Measurements from ENCODE around the gene TBL3. TPM values are rescaled to one million over a fixed set of nuclear protein-coding genes. Genes with fewer than 3 reads are reported as not detected.
"Not testable (repeated sequence)": the region's sequence is repeated elsewhere in the genome, so short reads cannot be mapped to it uniquely, and the experiment has no call there.

Gene TBL3
- total RNA-seq, 1 donor from 2014 or later: 32.5 TPM

- DNase-seq (ENCODE audit: low spot score): no peak
These were observed 28.1 kb downstream of the TBL3 start for GRCh38 chr16:1999866-2000514.

GRCh38 chr16:2001035-2001434 lies 29.2 kb downstream of the TBL3 start:
- DNase-seq (ENCODE audit: low spot score): no peak

- DNase-seq (ENCODE audit: low spot score): no peak
These were observed 29.9 kb downstream of the TBL3 start for GRCh38 chr16:2001456-2002355.

- no peak for DNase-seq (ENCODE audit: low spot score)
These were observed 30.8 kb downstream of the TBL3 start for GRCh38 chr16:2002406-2003230.

GRCh38 chr16:2003231-2003826 lies 31.5 kb downstream of the TBL3 start:
- DNase-seq (ENCODE audit: low spot score): no peak

GRCh38 chr16:2003827-2004641 lies 32.2 kb downstream of the TBL3 start:
- peak; percentile 82 for DNase-seq (ENCODE audit: low spot score)

- DNase-seq (ENCODE audit: low spot score): no peak
These were observed 33.1 kb downstream of the TBL3 start for GRCh38 chr16:2004795-2005517.

GRCh38 chr16:2005646-2006045 lies 33.8 kb downstream of the TBL3 start:
- no peak for DNase-seq (ENCODE audit: low spot score)

- no peak for DNase-seq (ENCODE audit: low spot score)
These were observed 34.5 kb downstream of the TBL3 start for GRCh38 chr16:2006317-2006716.

- DNase-seq (ENCODE audit: low spot score): no peak
These were observed 35.4 kb downstream of the TBL3 start for GRCh38 chr16:2007081-2007836.

- DNase-seq (ENCODE audit: low spot score): no peak
These were observed 36.2 kb downstream of the TBL3 start for GRCh38 chr16:2008009-2008526.

GRCh38 chr16:2008631-2009163 lies 36.8 kb downstream of the TBL3 start:
- no peak for DNase-seq (ENCODE audit: low spot score)

- no peak for DNase-seq (ENCODE audit: low spot score)
These were observed 37.4 kb downstream of the TBL3 start for GRCh38 chr16:2009164-2009711.

GRCh38 chr16:2009791-2010510 lies 38.1 kb downstream of the TBL3 start, which contains the start of gene ZNF598:
Gene ZNF598, minus strand, starts transcription at chr16:2009821.
- peak; percentile 77 for DNase-seq (ENCODE audit: low spot score)

GRCh38 chr16:2011726-2012125 lies 39.9 kb downstream of the TBL3 start:
- DNase-seq (ENCODE audit: low spot score): not testable (repeated sequence)

GRCh38 chr16:2013527-2013926 lies 41.7 kb downstream of the TBL3 start:
- DNase-seq (ENCODE audit: low spot score): no peak

- no peak for DNase-seq (ENCODE audit: low spot score)
These were observed 43.5 kb downstream of the TBL3 start for GRCh38 chr16:2015117-2015946.
